ENCODE results near the gene MYO1H. TPM values are rescaled to one million over a fixed set of nuclear protein-coding genes. Genes with fewer than 3 reads are reported as not detected.
"Not testable (repeated sequence)": the region's sequence is repeated elsewhere in the genome, so short reads cannot be mapped to it uniquely, and the experiment has no call there.

The MYO1H gene
- total RNA-seq, 1 donor from 2014 or later, result not detected

DNA sequence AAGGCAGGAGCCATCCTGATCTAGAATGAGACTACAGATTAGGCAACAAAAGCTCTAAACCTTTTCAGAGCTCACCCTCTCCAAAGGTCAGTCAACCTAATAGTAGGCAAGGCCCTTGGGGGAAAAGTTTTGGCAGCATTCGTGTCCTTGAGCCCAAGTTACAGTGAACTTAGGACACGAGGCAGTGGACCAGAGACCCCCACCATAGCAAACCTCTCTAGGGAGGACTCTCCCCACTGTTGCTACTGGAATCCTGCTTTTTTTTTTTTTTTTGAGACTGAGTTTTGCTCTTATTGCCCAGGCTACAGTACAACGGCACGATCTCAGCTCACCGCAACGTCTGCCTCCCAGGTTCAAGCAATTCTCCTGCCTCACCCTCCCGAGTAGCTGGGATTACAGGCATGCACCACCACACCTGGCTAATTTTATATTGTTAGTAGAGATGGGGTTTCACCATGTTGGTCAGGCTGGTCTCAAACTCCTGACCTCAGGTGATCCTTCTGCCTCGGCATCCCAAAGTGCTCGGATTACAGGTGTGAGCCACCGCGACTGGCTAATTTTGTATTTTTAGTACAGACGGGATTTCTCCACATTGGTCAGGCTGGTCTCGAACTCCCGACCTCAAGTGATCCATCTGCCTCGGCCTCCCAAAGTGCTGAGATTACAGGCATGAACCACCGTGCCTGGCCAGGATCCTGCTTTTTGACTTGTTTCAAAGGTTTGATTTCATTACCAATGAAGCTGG is 126.0 kb downstream of the MYO1H start:
- not testable (repeated sequence) for DNase-seq (ENCODE audit: low spot score)

DNA sequence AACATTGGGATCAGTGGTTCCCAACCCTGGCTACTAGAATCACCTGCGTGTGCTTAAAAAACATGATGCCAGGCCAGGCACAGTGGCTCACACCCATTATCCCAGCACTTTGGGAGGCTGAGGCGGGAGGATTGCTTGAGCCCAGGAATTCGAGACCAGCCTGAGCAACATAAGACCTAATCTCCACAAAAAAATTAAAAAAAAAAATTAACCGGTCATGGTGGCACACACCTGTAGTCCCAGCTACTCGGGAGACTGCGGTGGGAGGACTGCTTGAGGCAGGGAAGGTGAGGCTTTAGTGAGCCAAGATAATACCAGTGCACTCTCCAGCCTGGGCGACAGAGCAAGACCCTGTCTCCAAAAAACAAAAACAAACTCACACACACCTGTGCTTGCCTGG is 127.4 kb downstream of the MYO1H start:
- no peak for DNase-seq (ENCODE audit: low spot score)

DNA sequence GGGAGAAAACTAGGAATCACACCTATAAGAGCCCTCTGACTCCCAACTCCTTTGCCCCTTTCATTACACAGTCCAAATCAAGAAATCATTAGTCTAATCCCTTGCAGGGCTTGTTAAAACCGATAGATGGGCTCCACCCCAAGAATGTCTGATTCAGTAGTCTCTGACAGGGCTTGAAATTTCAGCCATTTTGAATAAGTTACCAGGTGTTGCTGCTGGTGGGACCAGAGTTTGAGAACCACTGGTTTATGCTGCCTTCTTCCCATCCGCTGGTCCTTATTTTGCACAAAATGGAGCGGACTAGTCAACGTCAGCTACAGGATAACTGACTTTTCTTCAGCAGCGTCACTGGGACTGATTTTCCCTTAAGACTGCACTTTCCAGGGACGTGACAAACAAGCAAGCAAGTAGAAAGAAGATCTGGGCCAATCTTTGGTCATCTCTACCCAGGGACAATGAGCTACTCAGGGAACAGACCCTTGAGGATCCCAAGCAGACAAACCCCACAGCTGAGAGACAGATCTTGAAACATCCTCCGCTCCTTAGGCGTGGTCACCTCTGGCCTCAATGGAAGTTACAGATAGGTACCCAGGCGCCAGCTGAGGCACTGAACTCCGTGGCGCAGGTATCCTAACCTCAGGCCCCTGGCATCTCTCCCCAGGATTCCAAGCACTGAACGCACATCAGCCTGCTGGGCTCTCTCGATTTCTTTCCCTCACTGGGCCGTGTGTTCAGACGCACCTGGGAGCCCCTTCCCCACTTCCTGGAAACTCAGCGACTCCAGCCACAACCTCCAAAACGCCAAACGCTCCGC is 128.5 kb downstream of the MYO1H start:
- DNase-seq (ENCODE audit: low spot score), result no peak

DNA sequence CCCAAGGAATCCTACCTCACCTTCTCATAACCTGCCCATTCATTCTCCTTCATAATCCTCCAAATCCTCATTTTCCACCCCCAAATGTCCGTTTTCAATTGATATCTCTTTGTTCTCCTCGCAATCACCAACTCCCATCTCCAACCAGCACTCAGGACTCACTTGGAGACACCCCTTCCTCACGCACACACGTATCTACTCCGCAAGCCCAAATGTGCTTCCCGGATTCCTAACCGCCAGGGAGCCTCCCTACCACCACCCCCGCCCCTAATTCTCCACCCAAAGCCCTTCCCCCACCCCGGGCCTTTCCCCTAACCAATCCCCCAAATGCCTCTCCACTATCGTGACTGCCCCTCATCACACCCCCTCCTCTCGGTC is 129.1 kb downstream of the MYO1H start:
- DNase-seq (ENCODE audit: low spot score), result no peak

DNA sequence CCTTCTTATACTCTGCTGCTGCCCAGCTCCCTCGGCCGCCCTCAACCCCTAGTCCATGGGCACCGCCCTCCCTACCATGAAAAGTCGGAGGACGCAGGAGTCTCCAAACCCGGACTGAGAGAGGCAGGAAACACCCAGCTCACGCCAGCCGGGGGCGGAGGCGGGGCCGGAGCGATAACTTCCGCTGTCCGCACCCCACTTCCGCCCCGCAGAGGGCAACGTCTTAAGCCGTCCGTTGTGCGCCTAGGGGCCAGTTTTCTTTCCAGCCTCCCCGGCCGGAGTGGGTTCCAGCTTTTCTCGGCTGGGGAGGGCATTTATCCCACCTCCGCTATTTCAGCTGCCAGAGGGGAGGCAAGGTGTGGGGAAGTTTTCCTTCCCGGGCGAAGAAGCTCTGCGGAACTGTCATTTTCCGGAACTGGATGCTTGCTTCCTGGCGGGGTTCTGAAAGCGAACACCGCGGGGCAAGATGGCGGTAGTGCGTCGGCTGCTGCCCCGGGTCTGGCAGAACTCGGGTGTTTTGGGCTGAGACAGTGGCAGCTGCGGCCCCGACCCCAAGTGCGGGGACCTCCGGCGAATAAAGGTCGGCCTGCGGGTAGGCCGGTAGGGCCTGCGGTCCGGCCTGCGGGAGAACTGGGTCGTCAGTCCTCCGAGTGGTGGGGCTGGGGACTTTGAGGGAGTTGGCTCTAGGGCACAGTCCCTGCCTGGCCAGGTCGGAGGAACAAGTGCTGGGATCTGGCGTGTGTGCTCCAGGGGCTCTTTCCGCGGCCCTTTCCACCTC is 129.7 kb downstream of the MYO1H start, which contains the start of the genes KCTD10 and UBE3B:
Gene KCTD10, minus strand, starts transcription at position 116 of the 778 bp plus-strand sequence. Its CDS starts 38 bp downstream, at position 78.
Gene UBE3B, plus strand, starts transcription at position 450 of the 778 bp plus-strand sequence. CDS start 5,918 bp downstream, outside the sequence.
- peak; percentile 87 for DNase-seq (ENCODE audit: low spot score)

GRCh38 chr12:109477963-109478315 is 130.2 kb downstream of the MYO1H start:
- DNase-seq (ENCODE audit: low spot score), result no peak

DNA sequence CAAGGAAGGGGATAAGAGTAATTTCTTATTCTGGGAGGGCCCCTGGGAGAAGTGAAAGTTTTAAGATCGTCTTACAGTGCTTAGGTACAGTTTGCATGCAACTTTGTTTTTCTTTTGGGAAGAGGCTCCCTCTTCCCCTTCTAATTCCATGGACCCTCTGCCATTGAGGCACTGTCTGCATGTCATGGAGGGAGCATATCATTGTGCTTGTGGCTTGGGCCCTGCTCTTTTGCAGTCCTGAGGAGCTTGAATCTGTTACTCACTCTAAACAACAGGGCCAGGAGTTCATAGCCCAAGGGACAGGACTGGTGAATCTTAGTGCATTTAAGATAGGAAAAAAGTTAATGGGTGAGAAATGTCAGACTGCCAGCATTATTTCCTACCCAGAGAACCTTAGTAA is 132.1 kb downstream of the MYO1H start:
- DNase-seq (ENCODE audit: low spot score), result no peak

- no peak for DNase-seq (ENCODE audit: low spot score)
Measured at GRCh38 chr12:109480356-109480755, 132.7 kb downstream of the MYO1H start.

- no peak for DNase-seq (ENCODE audit: low spot score)
Measured at GRCh38 chr12:109481863-109482262, 134.2 kb downstream of the MYO1H start.

DNA sequence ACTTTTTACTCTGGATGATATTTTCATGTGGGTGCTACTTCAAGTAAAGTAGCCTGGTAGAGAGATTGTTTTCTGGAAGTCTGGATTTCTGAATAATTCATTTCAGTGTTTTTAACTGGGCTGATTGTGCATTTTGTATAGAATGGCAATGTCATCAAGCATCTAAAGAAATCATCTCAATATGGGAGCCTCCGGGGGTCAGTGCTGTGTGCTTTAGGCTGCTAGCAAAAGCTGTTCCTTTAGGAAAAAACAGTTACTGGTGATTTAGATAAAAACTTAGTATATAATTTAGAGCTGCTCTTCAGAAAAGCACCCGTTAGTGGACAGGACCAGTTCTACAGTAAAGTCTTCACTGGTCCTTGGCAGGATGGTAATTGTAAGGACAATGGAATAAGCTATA is 134.8 kb downstream of the MYO1H start:
- DNase-seq (ENCODE audit: low spot score), result no peak

- no peak for DNase-seq (ENCODE audit: low spot score)
Measured at GRCh38 chr12:109482894-109483293, 135.2 kb downstream of the MYO1H start.

DNA sequence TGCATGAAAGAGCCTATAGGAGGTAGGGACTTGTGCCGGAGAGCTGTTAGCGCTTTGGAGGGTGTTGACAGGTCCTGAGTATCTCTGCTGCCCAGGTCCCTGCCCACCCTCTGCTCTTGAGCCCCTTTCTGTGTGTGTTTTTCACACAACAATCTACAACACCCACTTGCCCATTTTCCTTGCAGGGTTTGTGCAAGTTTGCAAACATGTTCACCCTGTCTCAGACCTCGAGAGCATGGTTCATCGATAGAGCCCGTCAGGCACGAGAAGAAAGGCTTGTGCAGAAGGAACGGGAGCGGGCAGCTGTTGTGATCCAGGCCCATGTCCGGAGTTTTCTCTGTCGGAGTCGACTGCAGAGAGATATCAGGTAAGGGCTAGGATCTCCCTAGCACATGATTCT is 135.6 kb downstream of the MYO1H start:
- no peak for DNase-seq (ENCODE audit: low spot score)

GRCh38 chr12:109485201-109485600 is 137.5 kb downstream of the MYO1H start:
- DNase-seq (ENCODE audit: low spot score), result no peak

DNA sequence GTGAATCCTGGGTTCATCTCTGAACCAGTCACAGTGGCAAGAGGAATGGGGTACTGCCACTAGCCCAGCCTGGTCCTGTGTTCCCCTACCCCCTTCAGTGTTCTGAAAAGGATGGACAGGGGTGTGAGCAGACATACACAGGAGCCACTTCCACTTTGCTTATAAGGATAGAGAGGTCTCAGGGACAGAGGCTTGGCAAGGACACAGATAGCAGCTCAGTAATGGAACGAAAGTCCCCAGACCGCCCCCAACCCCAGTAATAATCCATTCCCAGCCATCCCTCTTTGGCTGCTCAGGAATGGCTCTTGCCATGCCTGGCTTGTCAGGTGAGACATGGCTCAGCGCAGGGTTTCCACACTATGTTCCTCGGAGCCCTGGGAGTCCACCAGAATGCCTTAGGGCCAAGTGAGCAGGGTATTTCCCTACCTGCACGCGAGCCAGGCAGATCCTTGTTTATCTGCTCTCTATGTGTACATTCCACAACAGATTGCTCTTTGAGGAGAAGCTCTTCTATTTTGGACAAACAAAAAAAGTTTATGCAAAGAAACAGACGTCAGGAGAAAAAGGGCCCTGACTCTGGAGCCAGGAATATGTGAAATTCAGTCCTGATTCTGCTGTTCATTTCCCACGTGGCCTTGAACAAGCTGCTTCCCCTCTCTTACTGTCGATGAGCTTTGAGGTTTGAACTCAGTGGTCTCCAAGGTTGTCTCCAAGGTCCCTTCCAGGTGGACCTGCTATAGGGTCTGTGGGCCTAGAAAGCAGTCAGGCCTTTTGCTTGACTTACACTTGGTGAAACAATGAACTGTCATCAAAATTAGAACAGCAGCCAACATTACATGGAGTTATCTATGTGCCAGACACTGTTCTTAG is 139.7 kb downstream of the MYO1H start:
- DNase-seq (ENCODE audit: low spot score), result no peak

- DNase-seq (ENCODE audit: low spot score), result no peak
Measured at GRCh38 chr12:109488051-109488665, 140.5 kb downstream of the MYO1H start.

- DNase-seq (ENCODE audit: low spot score), result no peak
Measured at GRCh38 chr12:109489016-109489954, 141.6 kb downstream of the MYO1H start.

DNA sequence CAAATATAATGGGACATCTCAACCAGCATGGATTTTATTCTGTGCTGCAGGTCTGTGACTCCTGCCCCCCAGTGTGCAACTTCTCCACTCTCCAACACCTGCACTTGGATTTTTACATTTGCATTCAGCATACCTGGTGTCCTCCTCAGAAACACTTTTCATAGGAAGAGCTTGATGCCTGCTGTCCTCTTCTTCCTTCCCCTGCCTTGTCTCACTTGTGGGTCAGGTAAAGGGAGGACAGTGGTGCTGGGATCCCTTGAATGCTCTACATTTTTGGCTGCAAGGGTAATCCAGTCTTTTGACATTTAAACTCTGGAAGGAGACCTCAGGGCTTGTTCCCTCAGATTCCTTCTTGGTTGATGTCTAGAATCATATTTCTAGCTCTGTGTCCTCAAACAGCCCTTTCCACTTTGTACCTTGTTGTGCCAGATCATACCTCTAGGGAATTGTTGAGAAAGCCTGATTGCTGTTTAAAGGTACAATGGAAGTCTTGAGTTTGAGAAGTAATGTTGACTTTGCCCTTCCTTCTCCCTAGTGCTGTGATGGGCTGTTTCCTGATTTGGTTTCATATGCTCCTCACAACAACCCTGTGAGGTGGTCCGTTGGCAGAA is 142.4 kb downstream of the MYO1H start:
- no peak for DNase-seq (ENCODE audit: low spot score)

- DNase-seq (ENCODE audit: low spot score), result no peak
Measured at GRCh38 chr12:109491671-109492070, 144.0 kb downstream of the MYO1H start.

DNA sequence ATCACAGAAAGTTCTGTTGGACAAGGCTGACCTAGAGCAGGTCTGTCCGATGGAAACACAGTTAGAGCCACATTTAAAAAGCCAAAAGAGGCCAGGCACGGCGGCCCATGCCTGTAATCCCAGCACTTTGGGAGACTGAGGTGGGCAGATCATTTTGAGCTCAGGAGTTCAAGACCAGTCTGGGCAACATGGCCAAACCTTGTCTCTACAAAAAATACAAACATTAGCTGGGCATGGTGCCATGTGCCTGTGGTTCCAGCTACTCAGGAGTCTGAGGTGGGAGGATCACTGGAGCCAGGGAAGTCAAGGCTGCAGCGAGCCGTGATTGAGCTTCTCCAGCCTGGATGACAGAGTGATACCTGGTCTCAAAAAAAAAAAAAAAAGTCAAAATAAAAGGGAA is 144.7 kb downstream of the MYO1H start:
- DNase-seq (ENCODE audit: low spot score), result no peak
